ENCODE measurements around the gene GLT6D1.
"Not testable (repeated sequence)": the region's sequence is repeated elsewhere in the genome, so short reads cannot be mapped to it uniquely, and the experiment has no call there.

Gene GLT6D1

DNA sequence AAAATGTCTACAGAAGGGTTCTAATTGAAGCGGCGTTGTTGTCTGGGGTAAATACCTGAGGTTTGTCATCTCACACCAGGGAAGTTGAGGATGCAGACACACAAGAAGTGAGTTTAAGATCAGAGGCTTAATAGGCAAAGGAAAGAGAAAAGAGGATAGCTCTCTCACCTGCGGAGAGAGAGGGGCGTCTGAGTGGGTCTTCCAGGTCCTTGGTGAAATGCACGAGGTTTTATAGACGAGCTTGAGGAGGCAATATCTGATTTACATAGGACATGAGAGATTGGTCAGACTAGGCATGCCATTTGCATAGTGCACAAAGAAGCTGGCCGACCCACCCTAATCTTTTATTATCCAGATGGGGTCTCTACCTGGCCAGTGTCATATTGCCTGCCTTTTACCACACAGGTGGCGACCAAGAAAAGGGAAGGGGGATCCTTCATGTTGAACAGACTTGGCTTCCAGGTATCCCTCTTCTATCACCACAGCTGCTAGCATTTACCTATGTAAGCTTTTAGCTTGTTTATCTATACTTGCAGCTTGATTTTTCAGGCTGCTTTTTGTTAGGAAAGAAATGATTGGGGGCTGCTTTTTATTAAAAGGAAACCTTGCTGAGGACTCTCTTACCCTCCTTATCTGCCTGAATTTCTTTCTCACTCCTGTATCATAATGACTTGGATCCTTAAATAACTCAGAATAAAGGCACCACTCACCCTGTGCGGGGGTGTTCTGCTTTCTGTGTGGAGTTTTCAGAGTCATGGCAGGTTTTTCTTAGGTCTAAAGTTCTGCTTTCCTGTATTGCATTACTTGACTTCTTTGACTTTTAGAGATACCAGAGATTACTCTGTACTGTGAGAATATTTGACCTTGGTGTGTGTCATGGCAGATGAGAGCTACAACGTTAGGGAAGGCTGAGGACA lies 9.4 kb upstream of the GLT6D1 start:
- Histone ChIP-seq H3K36me3 (ENCODE audit: control insufficient read depth, insufficient read depth, low read length) (no peaks in the 10 kb centered on the region), H3K9me3 (ENCODE audit: control insufficient read depth, insufficient read depth, low read length) (peaks cover 25% of the 10 kb centered on the region), H3K27me3 (ENCODE audit: control insufficient read depth, insufficient read depth, low read length) (no peaks in the 10 kb centered on the region), H3K4me1 (ENCODE audit: control insufficient read depth, insufficient read depth, low read length) (no peaks in the 10 kb centered on the region), H3K4me3 (ENCODE audit: low read depth, low read length) (no peak overlapping the region), H3K9ac (ENCODE audit: low read depth, low read length) (no peak overlapping the region)

DNA sequence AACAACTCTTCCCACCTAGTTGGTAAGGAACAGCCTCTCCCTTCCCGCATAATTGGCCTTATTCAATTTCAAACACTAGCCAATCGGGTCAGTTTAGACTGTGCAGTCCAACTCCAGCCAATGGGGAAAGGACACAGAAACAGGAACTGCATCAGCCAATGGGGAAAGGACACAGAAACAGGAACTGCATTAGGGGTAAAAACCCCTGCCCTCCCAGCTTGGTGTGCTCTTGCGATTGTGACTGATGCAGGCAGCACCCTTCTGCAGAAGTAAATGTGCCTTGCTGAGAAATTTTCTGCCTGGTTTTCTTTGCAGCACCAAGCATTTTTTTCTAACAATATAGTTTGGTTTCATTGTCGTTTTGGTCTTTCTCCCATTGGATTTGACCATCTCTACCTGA lies 8.5 kb upstream of the GLT6D1 start:
- Histone ChIP-seq H3K27me3 (ENCODE audit: control insufficient read depth, insufficient read depth, low read length) (no peaks in the 10 kb centered on the region), H3K36me3 (ENCODE audit: control insufficient read depth, insufficient read depth, low read length) (no peaks in the 10 kb centered on the region), H3K9ac (ENCODE audit: low read depth, low read length) (no peak overlapping the region), H3K4me3 (ENCODE audit: low read depth, low read length) (no peak overlapping the region), H3K9me3 (ENCODE audit: control insufficient read depth, insufficient read depth, low read length) (peaks cover 25% of the 10 kb centered on the region), H3K4me1 (ENCODE audit: control insufficient read depth, insufficient read depth, low read length) (no peaks in the 10 kb centered on the region)

DNA sequence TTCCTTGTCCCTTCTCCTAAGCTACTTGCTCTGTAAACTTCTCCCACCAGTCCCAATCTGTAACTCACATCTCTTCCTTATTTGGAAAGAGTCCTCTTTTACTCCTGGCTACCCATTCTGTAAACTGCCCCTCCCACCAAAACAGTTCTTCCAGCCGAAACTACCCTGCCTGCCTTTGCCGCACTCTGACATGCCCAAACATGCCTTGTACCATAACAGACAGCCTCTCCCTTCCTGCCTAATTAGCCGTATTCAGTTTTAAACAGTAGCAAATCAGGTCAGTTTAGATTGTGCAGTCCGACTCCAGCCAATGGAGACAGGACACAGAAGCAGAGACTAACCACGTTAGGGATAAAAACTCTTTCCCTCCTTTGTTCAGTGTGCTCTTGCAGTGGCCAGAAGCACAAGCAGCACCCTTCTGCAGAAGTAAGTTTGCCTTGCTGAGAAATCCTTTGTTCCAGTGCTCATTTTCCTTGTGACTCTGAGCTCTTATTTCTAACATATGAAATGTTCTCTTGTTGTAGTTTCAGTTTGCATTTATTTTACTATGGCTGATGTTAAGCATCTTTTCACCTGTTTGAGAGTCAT lies 5.4 kb upstream of the GLT6D1 start:
- Histone ChIP-seq H3K27me3 (ENCODE audit: control insufficient read depth, insufficient read depth, low read length) (no peaks in the 10 kb centered on the region), H3K36me3 (ENCODE audit: control insufficient read depth, insufficient read depth, low read length) (no peaks in the 10 kb centered on the region), H3K4me1 (ENCODE audit: control insufficient read depth, insufficient read depth, low read length) (no peaks in the 10 kb centered on the region), H3K9me3 (ENCODE audit: control insufficient read depth, insufficient read depth, low read length) (peaks cover 24% of the 10 kb centered on the region), H3K4me3 (ENCODE audit: low read depth, low read length) (no peak overlapping the region), H3K9ac (ENCODE audit: low read depth, low read length) (no peak overlapping the region)

DNA sequence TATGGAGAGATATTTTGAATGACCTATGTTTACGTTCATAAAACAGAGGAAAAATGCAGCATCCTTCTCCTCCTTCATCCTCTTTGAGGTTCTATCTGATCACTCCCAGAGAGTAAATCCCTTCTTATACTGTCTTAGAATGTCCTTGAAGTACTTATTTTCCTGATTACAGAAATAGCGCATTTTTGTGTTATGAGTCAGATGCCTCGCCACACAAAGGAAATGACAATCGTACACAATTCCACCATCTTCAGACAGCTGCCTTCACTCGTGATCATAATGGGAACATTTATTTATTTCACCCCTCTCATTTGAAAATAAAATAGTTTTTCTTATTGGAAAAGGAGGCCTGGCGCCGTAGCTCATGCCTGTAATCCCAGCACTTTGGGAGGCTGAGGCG lies 2.4 kb upstream of the GLT6D1 start:
- H3K9me3 ChIP-seq (ENCODE audit: control insufficient read depth, insufficient read depth, low read length) = peaks cover 11% of the 10 kb centered on the region
- no peaks in the 10 kb centered on the region for H3K27me3 ChIP-seq (ENCODE audit: control insufficient read depth, insufficient read depth, low read length)
- no peaks in the 10 kb centered on the region for H3K4me1 ChIP-seq (ENCODE audit: control insufficient read depth, insufficient read depth, low read length)
- H3K9ac ChIP-seq (ENCODE audit: low read depth, low read length) = no peak overlapping the region
- no peaks in the 10 kb centered on the region for H3K36me3 ChIP-seq (ENCODE audit: control insufficient read depth, insufficient read depth, low read length)
- no peak overlapping the region for H3K4me3 ChIP-seq (ENCODE audit: low read depth, low read length)

DNA sequence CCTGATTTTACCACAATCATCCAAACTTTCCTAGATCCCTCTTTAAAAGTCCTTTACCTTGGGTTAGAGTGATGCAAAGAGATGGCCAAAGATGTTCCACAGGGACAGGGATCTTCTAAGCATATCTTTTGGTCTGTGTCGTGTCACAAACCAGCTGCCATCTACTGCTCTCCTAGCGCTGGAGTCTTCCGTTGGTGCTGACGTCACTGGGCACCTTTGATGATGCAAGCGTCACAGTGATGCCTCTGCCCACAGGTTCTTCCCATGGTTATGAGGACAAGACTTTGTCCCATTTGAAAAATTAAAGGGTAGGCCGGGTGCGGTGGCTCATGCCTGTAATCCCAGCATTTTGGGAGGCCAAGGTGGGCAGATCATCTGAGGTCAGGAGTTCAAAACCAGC lies 1.7 kb upstream of the GLT6D1 start:
- no peaks in the 10 kb centered on the region for H3K27me3 ChIP-seq (ENCODE audit: control insufficient read depth, insufficient read depth, low read length)
- no peak overlapping the region for H3K9ac ChIP-seq (ENCODE audit: low read depth, low read length)
- H3K4me1 ChIP-seq (ENCODE audit: control insufficient read depth, insufficient read depth, low read length) = no peaks in the 10 kb centered on the region
- peaks cover 9% of the 10 kb centered on the region for H3K9me3 ChIP-seq (ENCODE audit: control insufficient read depth, insufficient read depth, low read length)
- no peak overlapping the region for H3K4me3 ChIP-seq (ENCODE audit: low read depth, low read length)
- H3K36me3 ChIP-seq (ENCODE audit: control insufficient read depth, insufficient read depth, low read length) = no peaks in the 10 kb centered on the region

DNA sequence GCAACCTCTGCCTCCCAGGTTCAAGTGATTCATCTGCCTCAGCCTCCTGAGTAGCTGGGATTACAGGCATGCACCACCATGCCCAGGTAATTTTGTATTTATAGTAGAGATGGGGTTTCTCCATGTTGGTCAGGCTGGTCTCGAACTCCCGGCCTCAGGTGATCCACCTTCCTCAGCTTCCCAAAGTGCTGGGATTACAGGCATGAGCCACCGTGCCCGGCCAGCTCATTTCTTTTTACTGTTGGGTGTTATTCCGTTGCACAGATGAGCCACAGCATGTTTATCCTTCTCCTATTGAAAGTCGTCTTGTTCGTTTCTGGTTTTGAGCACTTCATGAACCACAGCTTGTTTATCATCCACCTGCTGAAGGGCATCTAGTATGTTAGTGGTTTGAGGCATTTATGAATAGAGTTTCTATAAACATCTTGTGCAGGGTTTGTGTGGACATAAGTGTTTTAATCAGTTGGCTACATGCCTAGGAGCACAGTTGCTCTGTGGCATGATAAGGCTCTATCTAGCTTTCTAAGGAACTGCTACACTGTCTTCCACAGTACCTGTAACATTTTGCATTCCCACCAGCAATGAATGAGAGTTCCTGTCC lies 2.3 kb downstream of the GLT6D1 start:
- H3K4me3 ChIP-seq (ENCODE audit: low read depth, low read length); H3K9me3 ChIP-seq (ENCODE audit: control insufficient read depth, insufficient read depth, low read length); H3K27me3 ChIP-seq (ENCODE audit: control insufficient read depth, insufficient read depth, low read length); H3K4me1 ChIP-seq (ENCODE audit: control insufficient read depth, insufficient read depth, low read length); H3K36me3 ChIP-seq (ENCODE audit: control insufficient read depth, insufficient read depth, low read length); H3K9ac ChIP-seq (ENCODE audit: low read depth, low read length): not testable (repeated sequence)

DNA sequence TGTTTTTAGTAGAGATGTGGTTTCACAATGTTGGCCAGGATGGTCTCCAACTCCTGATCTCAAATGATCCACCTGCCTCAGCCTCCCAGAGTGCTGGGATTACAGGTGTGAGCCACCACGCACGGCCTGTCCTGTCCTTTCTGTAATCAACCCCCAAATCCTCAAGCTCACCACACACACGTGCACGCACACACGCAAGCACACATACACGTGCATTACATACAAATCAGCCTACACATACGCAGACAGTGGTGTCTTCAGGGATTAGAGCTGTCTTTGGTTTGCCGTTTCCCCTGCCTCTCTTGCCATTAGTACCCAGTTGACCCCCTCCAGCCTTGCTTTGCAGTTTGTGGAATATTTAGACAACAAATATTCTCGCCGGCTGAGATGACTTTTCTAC lies 6.5 kb downstream of the GLT6D1 start:
- Histone ChIP-seq H3K36me3 (ENCODE audit: control insufficient read depth, insufficient read depth, low read length) (no peaks in the 10 kb centered on the region), H3K9ac (ENCODE audit: low read depth, low read length) (no peak overlapping the region), H3K4me3 (ENCODE audit: low read depth, low read length) (no peak overlapping the region), H3K4me1 (ENCODE audit: control insufficient read depth, insufficient read depth, low read length) (no peaks in the 10 kb centered on the region), H3K9me3 (ENCODE audit: control insufficient read depth, insufficient read depth, low read length) (no peaks in the 10 kb centered on the region), H3K27me3 (ENCODE audit: control insufficient read depth, insufficient read depth, low read length) (no peaks in the 10 kb centered on the region)

DNA sequence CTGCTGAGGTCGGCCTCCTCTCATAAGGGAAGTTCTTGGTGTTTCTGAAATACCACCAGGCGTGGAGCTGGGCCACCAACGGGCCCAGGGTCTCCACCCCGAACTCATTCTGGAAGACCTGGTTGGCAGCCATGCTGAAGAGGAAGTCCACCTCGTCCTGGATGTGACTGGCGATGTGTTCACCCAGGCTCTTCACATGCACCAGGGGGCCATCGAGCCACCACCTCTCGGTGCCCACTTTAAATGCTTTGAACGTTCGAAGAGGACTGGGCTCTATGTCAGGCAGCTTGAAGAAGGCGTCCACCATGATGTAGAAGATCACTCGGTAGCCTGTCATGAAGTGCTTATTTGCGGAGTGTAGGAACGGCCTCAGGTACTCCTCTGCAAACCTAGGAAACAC lies 15.1 kb downstream of the GLT6D1 start:
- no peak overlapping the region for H3K4me3 ChIP-seq (ENCODE audit: low read depth, low read length)
- H3K4me1 ChIP-seq (ENCODE audit: control insufficient read depth, insufficient read depth, low read length) = no peaks in the 10 kb centered on the region
- no peaks in the 10 kb centered on the region for H3K27me3 ChIP-seq (ENCODE audit: control insufficient read depth, insufficient read depth, low read length)
- no peaks in the 10 kb centered on the region for H3K9me3 ChIP-seq (ENCODE audit: control insufficient read depth, insufficient read depth, low read length)
- no peak overlapping the region for H3K9ac ChIP-seq (ENCODE audit: low read depth, low read length)
- no peaks in the 10 kb centered on the region for H3K36me3 ChIP-seq (ENCODE audit: control insufficient read depth, insufficient read depth, low read length)

DNA sequence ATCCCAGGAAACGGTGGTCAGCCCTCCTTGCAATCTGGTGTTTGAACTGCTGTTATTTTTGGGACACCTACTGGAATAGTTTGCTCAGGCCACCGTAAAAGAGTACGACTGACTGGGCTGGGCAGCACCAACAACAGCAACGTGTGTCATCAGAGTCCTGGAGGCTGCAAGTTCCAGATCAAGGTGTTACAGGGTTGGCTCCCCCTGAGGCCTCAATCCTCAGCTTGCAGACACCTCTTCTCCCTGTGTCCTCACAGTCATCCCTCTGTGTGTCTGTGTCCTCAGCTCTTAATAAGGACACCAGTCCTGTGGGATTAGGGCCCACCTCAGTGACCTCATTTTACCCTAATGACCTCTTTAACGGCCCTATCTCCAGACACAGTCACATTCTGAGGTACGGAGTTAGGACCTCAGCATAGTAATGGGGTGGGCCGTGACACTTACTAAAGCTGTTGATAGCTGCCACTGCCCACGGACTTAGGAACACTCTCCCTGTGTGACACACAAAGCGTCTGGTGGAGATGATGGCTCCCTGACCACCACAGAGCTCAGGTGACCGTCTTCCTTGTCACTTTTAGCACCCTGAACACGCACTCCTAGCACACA lies 16.8 kb downstream of the GLT6D1 start:
- Histone ChIP-seq H3K4me1 (ENCODE audit: control insufficient read depth, insufficient read depth, low read length) (no peaks in the 10 kb centered on the region), H3K4me3 (ENCODE audit: low read depth, low read length) (no peak overlapping the region), H3K27me3 (ENCODE audit: control insufficient read depth, insufficient read depth, low read length) (no peaks in the 10 kb centered on the region), H3K9ac (ENCODE audit: low read depth, low read length) (no peak overlapping the region), H3K36me3 (ENCODE audit: control insufficient read depth, insufficient read depth, low read length) (no peaks in the 10 kb centered on the region), H3K9me3 (ENCODE audit: control insufficient read depth, insufficient read depth, low read length) (no peaks in the 10 kb centered on the region)

DNA sequence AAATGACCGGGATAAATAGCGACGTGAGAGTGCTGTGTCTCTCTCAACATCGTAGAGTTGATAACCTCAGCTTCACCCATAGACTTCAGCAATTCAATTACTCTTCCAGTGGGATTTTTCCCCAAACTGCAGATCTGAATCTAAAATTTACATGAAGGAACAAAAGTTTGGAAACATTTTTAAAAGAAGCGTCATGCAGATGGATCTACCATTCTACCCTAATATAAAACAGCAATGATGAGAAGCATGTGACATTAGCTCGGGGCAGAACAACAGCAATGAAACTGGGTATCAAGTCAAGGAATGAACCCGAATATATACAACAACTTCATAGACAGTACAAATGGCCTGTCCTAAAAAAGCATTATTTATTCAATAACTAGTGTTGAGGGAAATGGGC lies 18.8 kb downstream of the GLT6D1 start:
- no peaks in the 10 kb centered on the region for H3K36me3 ChIP-seq (ENCODE audit: control insufficient read depth, insufficient read depth, low read length)
- H3K9ac ChIP-seq (ENCODE audit: low read depth, low read length) = no peak overlapping the region
- no peaks in the 10 kb centered on the region for H3K27me3 ChIP-seq (ENCODE audit: control insufficient read depth, insufficient read depth, low read length)
- no peak overlapping the region for H3K4me3 ChIP-seq (ENCODE audit: low read depth, low read length)
- H3K4me1 ChIP-seq (ENCODE audit: control insufficient read depth, insufficient read depth, low read length) = no peaks in the 10 kb centered on the region
- H3K9me3 ChIP-seq (ENCODE audit: control insufficient read depth, insufficient read depth, low read length) = no peaks in the 10 kb centered on the region

DNA sequence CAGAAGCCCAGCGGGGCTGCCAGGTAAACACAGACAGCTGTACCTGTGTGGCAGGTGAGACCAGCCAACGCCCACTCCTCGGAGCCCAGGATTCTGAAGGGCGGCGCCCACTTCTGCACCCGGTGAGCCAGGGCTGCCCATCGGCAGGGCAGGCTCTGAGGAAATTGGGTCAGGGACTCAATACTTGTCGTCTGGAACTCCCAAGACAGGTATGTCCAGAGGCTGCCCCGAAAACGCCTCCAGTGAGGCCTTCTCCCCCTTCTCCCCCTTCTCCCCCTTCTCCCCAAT lies 19.8 kb downstream of the GLT6D1 start:
- Histone ChIP-seq H3K9me3 (ENCODE audit: control insufficient read depth, insufficient read depth, low read length) (no peaks in the 10 kb centered on the region), H3K9ac (ENCODE audit: low read depth, low read length) (no peak overlapping the region), H3K36me3 (ENCODE audit: control insufficient read depth, insufficient read depth, low read length) (no peaks in the 10 kb centered on the region), H3K4me3 (ENCODE audit: low read depth, low read length) (no peak overlapping the region), H3K4me1 (ENCODE audit: control insufficient read depth, insufficient read depth, low read length) (no peaks in the 10 kb centered on the region), H3K27me3 (ENCODE audit: control insufficient read depth, insufficient read depth, low read length) (no peaks in the 10 kb centered on the region)
